GM19035 (cell line): ENCODE data around the gene FBXO38.

Source experiments
- ATAC-seq: cut with Tn5 transposase; IDR thresholded peaks from one replicate; pipeline ENCODE4 v1.9.1; 2021; ENCODE audit not compliant: unreplicated experiment

The FBXO38 gene

DNA sequence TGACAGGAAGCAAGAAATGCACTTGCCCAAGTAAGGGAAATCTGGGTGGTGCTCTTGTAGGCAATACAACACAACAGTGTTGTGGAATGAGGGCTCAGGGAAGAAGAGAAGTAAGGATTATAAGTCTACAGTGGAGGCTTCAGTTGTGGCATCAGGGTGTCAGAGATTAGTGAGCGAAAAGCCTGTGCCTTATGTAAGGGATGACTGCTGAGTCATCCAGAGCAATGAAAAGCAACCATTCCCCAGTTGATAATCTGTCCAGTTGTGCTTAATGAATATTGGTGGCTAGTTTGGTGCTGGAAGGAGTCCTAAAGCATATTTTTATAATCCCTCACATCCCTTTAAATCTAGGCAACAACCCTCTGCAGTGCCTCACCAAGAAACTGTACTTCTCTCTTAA is 42.0 kb downstream of the FBXO38 start:
- ATAC-seq: no peak

- ATAC-seq: no peak
Observed at GRCh38 chr5:148426514-148426913, 42.8 kb downstream of the FBXO38 start.

- no peak for ATAC-seq
Observed at GRCh38 chr5:148427370-148428042, 43.7 kb downstream of the FBXO38 start.

DNA sequence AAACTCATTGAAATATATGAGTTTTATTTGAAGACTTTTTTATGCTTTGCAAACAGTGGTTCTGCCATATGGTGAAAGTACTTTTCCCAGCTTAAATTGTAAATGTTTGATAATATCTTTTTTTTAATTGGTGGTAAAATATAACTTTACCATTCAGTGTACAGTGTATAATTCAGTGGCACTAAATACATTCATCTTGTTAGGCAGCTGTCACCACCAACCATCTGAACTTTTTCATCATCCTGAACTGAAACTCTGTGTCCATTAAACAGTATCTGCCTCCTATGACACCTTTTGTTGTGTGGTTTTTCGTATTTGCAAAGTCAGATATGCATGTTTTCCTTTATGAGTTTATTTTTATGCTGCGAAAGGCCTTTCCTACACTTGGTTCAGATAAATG is 45.1 kb downstream of the FBXO38 start:
- no peak for ATAC-seq

GRCh38 chr5:148433826-148434225 is 50.1 kb downstream of the FBXO38 start:
- no peak for ATAC-seq

DNA sequence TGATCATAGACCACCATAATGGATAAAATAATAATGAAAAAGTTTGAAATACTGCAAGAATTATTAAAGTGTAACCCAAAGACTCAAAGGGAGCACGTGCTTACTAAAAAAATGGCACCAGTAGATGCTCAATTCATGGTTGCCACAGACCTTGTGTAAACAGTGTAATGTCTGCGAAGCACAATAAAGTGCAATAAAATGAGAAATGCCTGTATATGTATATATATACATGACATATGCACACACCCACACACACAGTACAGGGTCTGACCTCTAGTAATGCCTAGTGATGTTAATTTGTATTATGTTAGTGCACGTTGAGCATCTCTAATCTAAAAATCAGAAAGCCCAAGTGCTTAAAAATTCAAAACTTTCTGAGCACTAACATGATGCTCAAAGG is 52.3 kb downstream of the FBXO38 start:
- no peak for ATAC-seq

- no peak for ATAC-seq
Observed at GRCh38 chr5:148437249-148437648, 53.5 kb downstream of the FBXO38 start.

GRCh38 chr5:148438933-148439332 is 55.2 kb downstream of the FBXO38 start:
- no peak for ATAC-seq

DNA sequence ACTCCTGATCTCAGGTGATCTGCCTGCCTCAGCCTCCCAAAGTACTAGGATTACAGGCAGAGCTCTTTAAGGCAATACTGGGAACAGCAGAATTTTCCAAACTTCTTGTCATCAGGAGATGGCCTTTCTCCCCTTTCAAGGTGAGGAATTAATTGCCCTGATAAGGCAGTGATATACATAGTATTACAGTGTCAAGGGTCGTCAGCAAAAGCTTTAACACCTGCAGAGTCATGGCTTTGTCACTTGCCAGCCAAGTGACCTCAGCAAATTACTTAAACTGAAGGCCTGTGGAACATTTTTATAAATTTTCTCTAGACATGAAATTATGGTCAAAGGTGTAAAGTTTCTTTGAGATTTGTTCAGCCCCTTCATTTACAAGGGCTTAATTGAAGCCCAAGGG is 59.5 kb downstream of the FBXO38 start:
- no peak for ATAC-seq

DNA sequence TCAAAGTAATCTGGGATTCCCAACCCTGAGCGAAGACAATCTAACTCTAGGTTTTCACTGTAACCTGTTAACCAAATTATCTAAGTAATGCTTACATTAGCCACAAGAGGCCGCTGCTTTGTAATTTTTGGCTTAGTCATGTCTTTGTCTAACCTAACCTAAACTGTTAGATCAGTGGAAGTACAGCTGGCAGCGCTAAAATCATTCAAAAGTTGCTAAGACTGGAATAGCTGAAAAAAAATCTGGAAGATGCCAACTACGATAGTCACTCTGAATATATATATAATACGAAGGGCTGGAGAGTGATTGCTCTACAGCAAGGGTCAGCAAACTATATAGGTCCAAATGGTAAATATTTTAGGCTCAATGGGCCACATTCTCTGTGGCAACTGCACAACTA is 60.2 kb downstream of the FBXO38 start:
- ATAC-seq: peak; percentile 83

GRCh38 chr5:148445578-148445977 is 61.8 kb downstream of the FBXO38 start:
- no peak for ATAC-seq

DNA sequence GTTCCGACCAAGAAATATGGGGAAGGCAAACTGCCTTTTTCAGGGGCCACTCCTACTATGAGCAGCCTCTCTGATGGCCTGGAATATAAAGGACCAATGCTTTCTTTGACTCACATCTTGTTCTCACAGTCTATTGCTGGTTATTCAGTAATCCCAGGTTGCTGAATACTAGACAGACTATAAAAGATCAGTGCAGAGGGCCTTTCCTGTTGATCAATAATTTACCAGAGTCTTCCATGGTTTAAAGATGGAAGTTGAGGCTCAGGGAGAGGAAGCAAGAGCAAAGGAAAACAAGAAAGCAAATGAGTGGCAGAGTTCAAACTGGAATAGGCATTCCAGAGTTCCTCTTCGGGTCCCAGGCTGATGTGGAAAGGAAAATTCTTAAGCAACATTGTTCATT is 62.9 kb downstream of the FBXO38 start:
- no peak for ATAC-seq

GRCh38 chr5:148452499-148453193 is 68.9 kb downstream of the FBXO38 start:
- no peak for ATAC-seq

DNA sequence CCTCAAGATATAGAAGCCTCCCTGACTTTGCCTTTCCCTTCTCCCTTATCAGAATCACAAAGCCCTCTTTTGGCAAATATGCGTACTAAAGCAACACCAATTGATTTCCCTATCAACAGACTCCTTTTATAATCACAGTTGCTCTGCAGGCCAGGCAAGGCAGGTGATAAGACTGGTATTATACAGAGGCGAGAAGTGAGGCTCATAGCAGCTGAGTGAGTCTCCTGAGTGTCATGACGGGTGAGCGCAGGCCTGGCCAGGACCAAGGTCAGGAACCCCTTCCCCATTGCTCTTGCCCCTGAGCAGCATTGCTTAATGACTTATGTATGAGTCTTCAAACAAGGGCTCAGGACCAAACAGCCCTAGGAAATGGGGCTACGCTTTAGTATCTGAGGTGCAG is 70.8 kb downstream of the FBXO38 start:
- no peak for ATAC-seq

DNA sequence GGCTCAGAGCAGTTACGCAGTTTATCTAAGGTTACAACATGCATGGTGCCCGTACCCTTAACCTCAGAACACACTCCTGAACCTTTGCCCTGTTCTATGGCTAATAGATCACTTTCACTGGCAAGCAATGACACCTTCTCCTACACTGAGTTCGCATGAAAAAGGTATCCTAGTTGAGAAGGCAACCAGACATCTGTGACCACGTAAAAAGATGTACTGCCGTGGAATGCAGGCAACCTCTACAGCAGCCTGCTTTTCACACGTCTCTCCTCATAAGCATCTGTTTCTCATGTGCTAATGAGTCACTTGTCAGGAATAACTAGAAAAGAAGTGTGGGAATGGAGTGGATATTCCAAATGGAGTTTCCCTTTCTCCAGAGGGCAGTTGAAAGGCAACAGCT is 71.4 kb downstream of the FBXO38 start:
- ATAC-seq: no peak

DNA sequence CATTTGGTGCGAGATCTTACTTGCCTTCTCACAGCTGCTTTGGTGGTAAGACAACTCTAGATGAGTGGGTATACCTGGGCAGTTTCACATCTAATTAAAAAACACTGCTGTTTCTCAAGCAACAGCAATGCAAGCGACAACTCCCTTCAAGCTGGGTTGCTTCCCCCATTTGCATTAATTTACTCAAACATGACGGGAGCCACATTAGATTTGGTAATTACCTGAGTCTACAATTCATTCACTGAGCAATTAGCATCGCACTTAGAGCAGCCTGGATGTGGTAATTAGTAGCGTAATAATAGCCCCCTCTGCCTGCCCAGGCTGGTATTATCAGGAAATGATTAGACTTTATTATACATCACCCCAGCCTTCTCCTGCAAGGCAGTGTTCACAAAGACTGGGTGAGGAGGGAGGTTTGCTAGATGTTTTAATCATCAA is 73.4 kb downstream of the FBXO38 start:
- peak; percentile 61 for ATAC-seq

DNA sequence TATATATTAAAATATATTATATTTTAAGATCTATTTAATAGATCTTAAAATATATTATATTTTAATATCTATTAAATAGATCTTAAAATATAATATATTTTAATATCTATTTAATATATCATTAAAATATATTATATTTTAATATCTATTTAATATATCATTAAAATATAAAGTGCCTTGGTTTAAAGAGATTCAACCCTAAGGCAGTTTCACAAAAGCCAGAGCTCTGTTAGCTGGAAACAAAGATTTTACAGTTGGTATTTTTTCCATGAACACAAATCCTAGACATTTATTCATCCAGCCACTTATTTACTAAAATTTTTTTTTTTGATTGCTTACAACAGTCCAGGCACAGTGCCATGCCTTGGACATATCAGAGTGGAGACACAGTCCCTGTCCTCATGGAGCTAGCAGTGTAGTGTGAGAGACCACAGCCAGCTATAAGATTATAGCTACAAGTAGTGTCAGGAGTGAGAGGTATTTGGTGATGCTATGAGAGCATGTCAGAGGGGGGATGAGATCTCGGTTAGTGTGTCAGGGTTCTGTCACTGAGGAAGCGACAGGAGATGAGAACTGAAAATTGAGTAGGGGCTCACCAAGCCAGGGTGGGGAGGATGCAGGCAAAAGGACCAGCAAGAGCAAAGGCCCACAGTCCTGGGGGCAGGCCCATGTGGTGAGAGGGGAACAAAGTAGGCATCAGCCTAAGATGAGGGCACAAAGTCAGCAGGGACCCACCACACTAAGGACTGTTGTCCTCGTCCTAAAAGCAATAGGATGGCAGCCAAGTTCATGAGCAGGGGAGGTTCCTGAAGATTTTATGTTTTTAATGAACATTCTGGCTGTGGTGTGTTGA is 74.5 kb downstream of the FBXO38 start:
- ATAC-seq: no peak

- no peak for ATAC-seq
Observed at GRCh38 chr5:148459669-148460068, 75.9 kb downstream of the FBXO38 start.

DNA sequence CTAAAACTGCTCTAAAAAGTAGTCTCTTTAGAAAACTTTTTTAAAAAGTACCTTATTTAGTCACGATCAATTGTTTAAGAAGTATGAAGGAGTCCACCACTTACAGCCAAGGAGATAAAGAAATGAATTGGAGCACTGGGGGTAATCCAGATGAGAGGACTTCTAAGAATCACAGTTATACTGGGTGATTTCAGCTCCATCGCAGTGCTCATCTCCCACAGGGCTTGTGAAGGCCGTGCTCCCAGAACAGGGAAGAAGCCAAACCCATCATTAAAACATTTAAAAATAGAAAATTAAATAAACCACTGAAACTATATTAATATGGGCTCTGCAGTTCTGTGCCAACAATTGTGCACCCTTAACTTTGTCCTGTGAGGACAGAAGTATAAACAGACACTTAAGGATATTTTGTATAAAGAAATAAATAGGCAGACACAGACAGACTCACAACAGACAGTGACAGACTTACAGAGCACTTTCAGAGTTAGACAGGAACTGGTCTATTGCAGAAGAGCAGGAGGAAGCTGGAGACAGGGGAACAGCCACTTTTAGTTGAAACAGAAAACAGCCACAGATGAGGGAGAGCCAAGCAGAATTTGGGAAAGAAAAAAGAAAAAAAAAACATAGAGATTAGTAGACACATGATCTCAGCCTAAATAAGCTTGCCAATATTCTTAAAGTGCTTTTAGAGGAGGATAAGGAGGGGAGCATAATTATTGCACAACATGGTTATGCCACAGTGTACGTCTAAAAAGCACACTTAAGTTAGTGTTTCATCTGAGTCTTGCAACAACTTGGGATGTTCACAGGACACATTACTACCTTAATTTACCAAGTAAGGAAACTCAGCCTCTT is 81.8 kb downstream of the FBXO38 start:
- ATAC-seq: no peak

DNA sequence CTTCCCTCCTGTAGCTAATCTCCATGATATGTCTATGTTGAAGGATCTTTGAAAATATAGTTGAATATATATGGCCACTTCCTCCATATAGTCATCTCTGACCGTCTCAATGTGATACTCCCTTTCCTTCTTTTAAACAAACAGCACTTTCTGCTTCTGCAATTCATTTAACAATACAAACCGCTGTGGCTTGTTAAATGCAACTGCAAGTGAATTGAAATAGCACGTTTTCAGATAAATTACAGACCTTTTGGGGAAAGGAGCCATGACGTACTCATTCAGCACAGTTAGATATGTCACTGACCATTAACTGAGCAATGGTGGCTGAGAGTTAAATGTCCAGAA is 82.5 kb downstream of the FBXO38 start:
- ATAC-seq: no peak

DNA sequence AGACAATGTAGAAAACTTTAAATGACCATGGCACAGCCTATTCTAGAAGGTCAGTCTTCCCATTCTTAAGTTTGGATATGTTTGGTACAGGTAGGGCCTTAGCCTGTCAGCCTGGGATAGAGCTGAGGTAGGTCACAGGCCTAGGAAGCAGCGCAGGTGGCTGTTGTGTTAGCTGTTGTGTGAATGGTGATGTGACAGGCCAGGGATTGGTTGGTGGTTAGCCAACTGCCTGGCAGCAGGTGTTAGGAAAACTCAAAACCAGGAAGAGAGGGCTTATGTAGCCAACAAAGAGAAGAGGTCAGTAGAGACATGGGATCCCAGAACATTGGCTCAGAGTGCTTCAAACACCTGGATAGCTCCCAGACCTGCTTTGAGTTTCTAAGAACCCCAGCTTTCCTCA is 84.2 kb downstream of the FBXO38 start:
- ATAC-seq: no peak
